GM18909 (cell line): Measurements from ENCODE around the gene OCSTAMP.

ENCODE experiments used
- ATAC-seq: cut with Tn5 transposase; IDR thresholded peaks from one replicate; pipeline ENCODE4 v1.9.1; 2021; ENCODE audit warnings: mild to moderate bottlenecking; ENCODE audit not compliant: unreplicated experiment, poor library complexity

OCSTAMP gene

GRCh38 chr20:46550461-46550860 is at the start of gene OCSTAMP:
Gene OCSTAMP, minus strand, starts transcription at chr20:46550654. Its CDS starts 94 bp downstream, at chr20:46550560.
- ATAC-seq = no peak

GRCh38 chr20:46599227-46599987 is 49.0 kb upstream of the OCSTAMP start:
- ATAC-seq = no peak

GRCh38 chr20:46595933-46596332 is 45.5 kb upstream of the OCSTAMP start:
- no peak for ATAC-seq

- ATAC-seq = no peak
Measured at GRCh38 chr20:46594725-46595124, 44.3 kb upstream of the OCSTAMP start.

GRCh38 chr20:46592580-46593362 is 42.3 kb upstream of the OCSTAMP start:
- no peak for ATAC-seq

- ATAC-seq = no peak
Measured at GRCh38 chr20:46590443-46590842, 40.0 kb upstream of the OCSTAMP start.

GRCh38 chr20:46588532-46589511 is 38.4 kb upstream of the OCSTAMP start:
- no peak for ATAC-seq

GRCh38 chr20:46587986-46588385 is 37.5 kb upstream of the OCSTAMP start:
- no peak for ATAC-seq

- ATAC-seq = no peak
Measured at GRCh38 chr20:46586724-46587123, 36.3 kb upstream of the OCSTAMP start.

GRCh38 chr20:46584508-46584907 is 34.1 kb upstream of the OCSTAMP start:
- ATAC-seq = no peak

- no peak for ATAC-seq
Measured at GRCh38 chr20:46583411-46584214, 33.2 kb upstream of the OCSTAMP start.

GRCh38 chr20:46582648-46583047 is 32.2 kb upstream of the OCSTAMP start:
- ATAC-seq = no peak

GRCh38 chr20:46581391-46581790 is 30.9 kb upstream of the OCSTAMP start:
- no peak for ATAC-seq

GRCh38 chr20:46580613-46581205 is 30.3 kb upstream of the OCSTAMP start:
- ATAC-seq = no peak

GRCh38 chr20:46578745-46579144 is 28.3 kb upstream of the OCSTAMP start:
- no peak for ATAC-seq

- ATAC-seq = no peak
Measured at GRCh38 chr20:46576774-46577395, 26.4 kb upstream of the OCSTAMP start.

- ATAC-seq = no peak
Measured at GRCh38 chr20:46575937-46576461, 25.5 kb upstream of the OCSTAMP start.

GRCh38 chr20:46575394-46575793 is 24.9 kb upstream of the OCSTAMP start:
- no peak for ATAC-seq
